ENCODE data around the gene MFRP. TPM values are rescaled to one million over a fixed set of nuclear protein-coding genes. Genes with fewer than 3 reads are reported as not detected.
"Not testable (repeated sequence)": the region's sequence is repeated elsewhere in the genome, so short reads cannot be mapped to it uniquely, and the experiment has no call there.

Gene MFRP
- total RNA-seq, result not detected

- Mint-ChIP-seq H3K27ac (no peak within 1 kb of the TSS), H3K4me1 (peaks cover 9% of the 10 kb centered on the region), H3K36me3 (no peaks in the 10 kb centered on the region), H3K9me3 (ENCODE audit: low read depth) (no peaks in the 10 kb centered on the region), H3K4me3 (no peak within 1 kb of the TSS), H3K27me3 (peaks cover 25% of the 10 kb centered on the region)
- no peak for ATAC-seq
- CTCF ChIA-PET, result interaction anchor here (7.8 to 12.8 kb wide), 2 partner anchors 7 to 10 kb away, joined by 62 to 126 read pairs; partner anchors contain the start of gene C1QTNF5
- no peak for DNase-seq
Observed at GRCh38 chr11:119346605-119347004, at the start of gene MFRP. Gene MFRP (minus strand): TSS chr11:119346705. CDS start chr11:119346513, 192 bp downstream.

GRCh38 chr11:119391275-119391674, 44.8 kb upstream of the MFRP start:
- DNase-seq (no peak), ATAC-seq (no peak)
- CTCF ChIA-PET, result interaction anchor here (1.2 kb wide), 1 partner anchor 10 kb away, joined by 4 read pairs; the partner anchor contains the start of gene USP2
- no peak overlapping the region for H3K4me3 Mint-ChIP-seq
- H3K27ac Mint-ChIP-seq, result no peak overlapping the region
- H3K36me3 Mint-ChIP-seq, result no peaks in the 10 kb centered on the region
- peaks cover 23% of the 10 kb centered on the region for H3K27me3 Mint-ChIP-seq
- H3K9me3 Mint-ChIP-seq (ENCODE audit: low read depth), result no peaks in the 10 kb centered on the region
- H3K4me1 Mint-ChIP-seq, result no peaks in the 10 kb centered on the region

GRCh38 chr11:119389611-119390254, 43.2 kb upstream of the MFRP start:
- Mint-ChIP-seq H3K36me3 (no peaks in the 10 kb centered on the region), H3K4me1 (no peaks in the 10 kb centered on the region), H3K27ac (no peak overlapping the region), H3K4me3 (no peak overlapping the region), H3K9me3 (ENCODE audit: low read depth) (no peaks in the 10 kb centered on the region), H3K27me3 (peaks cover 17% of the 10 kb centered on the region)
- CTCF ChIA-PET, result interaction anchor here (0.6 to 1.2 kb wide), 2 partner anchors 33 to 85 kb away, joined by 3 read pairs; no protein-coding TSS in a partner anchor
- ATAC-seq (peak; percentile 42), DNase-seq (no peak)

- Mint-ChIP-seq H3K27ac (no peak overlapping the region), H3K36me3 (no peaks in the 10 kb centered on the region), H3K9me3 (ENCODE audit: low read depth) (no peaks in the 10 kb centered on the region), H3K4me1 (no peaks in the 10 kb centered on the region), H3K4me3 (no peak overlapping the region), H3K27me3 (peaks cover 8% of the 10 kb centered on the region)
- no peak for DNase-seq
- ATAC-seq, result no peak
- CTCF ChIA-PET, result interaction anchor here (1.2 to 2.0 kb wide), 2 partner anchors 87 kb away, joined by 3 to 5 read pairs; no protein-coding TSS in a partner anchor
Observed at GRCh38 chr11:119388103-119388502, 41.6 kb upstream of the MFRP start.

GRCh38 chr11:119384332-119384731, 37.8 kb upstream of the MFRP start:
- Mint-ChIP-seq H3K36me3 (no peaks in the 10 kb centered on the region), H3K27me3 (peaks cover 11% of the 10 kb centered on the region), H3K4me1 (peaks cover 6% of the 10 kb centered on the region), H3K27ac (no peak overlapping the region), H3K9me3 (ENCODE audit: low read depth) (no peaks in the 10 kb centered on the region), H3K4me3 (no peak overlapping the region)
- CTCF ChIA-PET, result interaction anchor here (1.6 to 18.1 kb wide), 3 partner anchors 10 to 90 kb away, joined by 6 to 318 read pairs (median 16); no protein-coding TSS in a partner anchor
- ATAC-seq (no peak), DNase-seq (no peak)

- CTCF ChIA-PET, result interaction anchor here (1.1 to 18.1 kb wide), 6 partner anchors 8 to 274 kb away, joined by 3 to 318 read pairs (median 16); no protein-coding TSS in a partner anchor
- not testable (repeated sequence) for ATAC-seq; H3K4me1 Mint-ChIP-seq; H3K4me3 Mint-ChIP-seq; H3K27me3 Mint-ChIP-seq; DNase-seq; H3K27ac Mint-ChIP-seq; H3K36me3 Mint-ChIP-seq; H3K9me3 Mint-ChIP-seq (ENCODE audit: low read depth)
Observed at GRCh38 chr11:119382513-119382912, 36.0 kb upstream of the MFRP start.

- DNase-seq (no peak), ATAC-seq (no peak)
- Mint-ChIP-seq H3K4me1 (peaks cover 9% of the 10 kb centered on the region), H3K27ac (no peak overlapping the region), H3K27me3 (peaks cover 7% of the 10 kb centered on the region), H3K36me3 (no peaks in the 10 kb centered on the region), H3K9me3 (ENCODE audit: low read depth) (no peaks in the 10 kb centered on the region), H3K4me3 (no peak overlapping the region)
- CTCF ChIA-PET, result interaction anchor here (1.2 to 18.1 kb wide), 7 partner anchors 8 to 274 kb away, joined by 3 to 318 read pairs (median 16); no protein-coding TSS in a partner anchor
Observed at GRCh38 chr11:119382101-119382500, 35.6 kb upstream of the MFRP start.

- Mint-ChIP-seq H3K4me1 (peaks cover 9% of the 10 kb centered on the region), H3K36me3 (no peaks in the 10 kb centered on the region), H3K27ac (no peak within 1 kb of the TSS), H3K9me3 (ENCODE audit: low read depth) (no peaks in the 10 kb centered on the region), H3K4me3 (no peak within 1 kb of the TSS), H3K27me3 (peaks cover 7% of the 10 kb centered on the region)
- ATAC-seq (peak; percentile 98), DNase-seq (peak; percentile 96)
- CTCF ChIA-PET, result interaction anchor here (0.7 to 18.1 kb wide), 15 partner anchors 8 to 273 kb away, joined by 3 to 318 read pairs (median 4); no protein-coding TSS in a partner anchor
Observed at GRCh38 chr11:119381181-119381988, 34.9 kb upstream of the MFRP start, which contains the start of gene USP2. Gene USP2 (minus strand): TSS chr11:119381690. CDS start chr11:119373480, 8,210 bp downstream.

- H3K9me3 Mint-ChIP-seq (ENCODE audit: low read depth), result no peaks in the 10 kb centered on the region
- H3K36me3 Mint-ChIP-seq, result no peaks in the 10 kb centered on the region
- DNase-seq (no peak), ATAC-seq (no peak)
- H3K4me3 Mint-ChIP-seq, result no peak overlapping the region
- H3K27me3 Mint-ChIP-seq, result peaks cover 7% of the 10 kb centered on the region
- CTCF ChIA-PET, result interaction anchor here (0.7 to 18.1 kb wide), 14 partner anchors 8 to 94 kb away, joined by 3 to 318 read pairs (median 4); no protein-coding TSS in a partner anchor
- H3K27ac Mint-ChIP-seq, result no peak overlapping the region
- H3K4me1 Mint-ChIP-seq, result peaks cover 9% of the 10 kb centered on the region
Observed at GRCh38 chr11:119380827-119381180, 34.3 kb upstream of the MFRP start.

- Mint-ChIP-seq H3K4me1 (peaks cover 9% of the 10 kb centered on the region), H3K36me3 (no peaks in the 10 kb centered on the region)
Observed at GRCh38 chr11:119380160-119380826, 33.8 kb upstream of the MFRP start.

GRCh38 chr11:119378851-119379465, 32.5 kb upstream of the MFRP start:
- ATAC-seq, result no peak
- Mint-ChIP-seq H3K9me3 (ENCODE audit: low read depth) (no peaks in the 10 kb centered on the region), H3K36me3 (no peaks in the 10 kb centered on the region), H3K27me3 (peaks cover 7% of the 10 kb centered on the region), H3K4me3 (no peak overlapping the region), H3K4me1 (peaks cover 12% of the 10 kb centered on the region), H3K27ac (no peak overlapping the region)
- DNase-seq, result no peak
- CTCF ChIA-PET, result interaction anchor here (1.0 to 18.1 kb wide), 5 partner anchors 9 to 95 kb away, joined by 3 to 318 read pairs (median 32); partner anchors contain the start of gene C1QTNF5

More at GRCh38 chr11:119380160-119380826, 33.8 kb upstream of the MFRP start:
- CTCF ChIA-PET, result interaction anchor here (0.7 to 18.1 kb wide), 9 partner anchors 10 to 220 kb away, joined by 3 to 318 read pairs (median 13); partner anchors contain the start of gene C1QTNF5
- Mint-ChIP-seq H3K27me3 (peaks cover 7% of the 10 kb centered on the region), H3K4me3 (no peak overlapping the region), H3K27ac (no peak overlapping the region), H3K9me3 (ENCODE audit: low read depth) (no peaks in the 10 kb centered on the region)
- DNase-seq (no peak), ATAC-seq (no peak)

GRCh38 chr11:119377961-119378667, 31.6 kb upstream of the MFRP start:
- no peak overlapping the region for H3K27ac Mint-ChIP-seq
- H3K4me1 Mint-ChIP-seq, result peaks cover 20% of the 10 kb centered on the region

More at GRCh38 chr11:119377961-119378667, 31.6 kb upstream of the MFRP start:
- H3K4me3 Mint-ChIP-seq, result no peak overlapping the region
- DNase-seq, result no peak
- H3K27me3 Mint-ChIP-seq, result peaks cover 7% of the 10 kb centered on the region
- H3K9me3 Mint-ChIP-seq (ENCODE audit: low read depth), result no peaks in the 10 kb centered on the region
- ATAC-seq, result no peak
- no peaks in the 10 kb centered on the region for H3K36me3 Mint-ChIP-seq
- CTCF ChIA-PET, result interaction anchor here (0.7 to 18.1 kb wide), 5 partner anchors 9 to 96 kb away, joined by 4 to 318 read pairs (median 32); partner anchors contain the start of gene C1QTNF5
